Mesendoderm (in vitro differentiated cells): ENCODE results near the gene APMAP.

Experiments
- DNase-seq: peaks from one replicate; pipeline ENCODE4 v3.0.0; 2013
- H2AK5ac ChIP-seq: 2 replicates; pipeline ENCODE4 v1.6.1; 2013; ENCODE audit warnings: low read length, inconsistent platforms
- H2BK120ac ChIP-seq: 2 replicates; pipeline ENCODE4 v1.6.1; 2013; ENCODE audit warnings: low read depth, mild to moderate bottlenecking, low read length, moderate library complexity, mixed read lengths
- H2BK15ac ChIP-seq: replicated peaks from 2 replicates; pipeline ENCODE4 v1.6.1; 2013; ENCODE audit warnings: low read depth, mild to moderate bottlenecking, moderate library complexity
- H2BK5ac ChIP-seq: 2 replicates; pipeline ENCODE4 v1.6.1; 2013; ENCODE audit warnings: low read length, inconsistent platforms
- H3K18ac ChIP-seq: 2 replicates; pipeline ENCODE4 v1.6.1; 2013; ENCODE audit warnings: mild to moderate bottlenecking, low read length, mixed read lengths
- H3K23ac ChIP-seq: one replicate; pipeline ENCODE4 v1.6.1; 2013; ENCODE audit warnings: low read length
- H3K27ac ChIP-seq: 2 replicates; pipeline ENCODE4 v1.5.1; 2013; ENCODE audit warnings: low read depth, mild to moderate bottlenecking, inconsistent platforms, low read length, moderate library complexity
- H3K27me3 ChIP-seq: 2 replicates; pipeline ENCODE4 v1.6.1; 2013; ENCODE audit warnings: low read length, control low read depth, mild to moderate bottlenecking, inconsistent platforms; ENCODE audit not compliant: insufficient read depth, poor library complexity
- H3K36me3 ChIP-seq: 2 replicates; pipeline ENCODE4 v1.6.1; 2013; ENCODE audit warnings: low read length, inconsistent platforms; ENCODE audit not compliant: control insufficient read depth, insufficient read depth
- H3K4ac ChIP-seq: one replicate; pipeline ENCODE4 v1.6.1; 2013; ENCODE audit warnings: low read depth, mild to moderate bottlenecking, low read length, moderate library complexity
- H3K4me1 ChIP-seq: 2 replicates; pipeline ENCODE4 v1.6.1; 2013; ENCODE audit warnings: low read depth, low read length, inconsistent platforms; ENCODE audit not compliant: control insufficient read depth
- H3K4me2 ChIP-seq: 2 replicates; pipeline ENCODE4 v1.6.1; 2013; ENCODE audit warnings: low read length
- H3K4me3 ChIP-seq: 2 replicates; pipeline ENCODE4 v1.5.1; 2013; ENCODE audit warnings: mild to moderate bottlenecking, low read length
- H3K56ac ChIP-seq: one replicate; pipeline ENCODE4 v1.6.1; 2013; ENCODE audit warnings: low read length
- H3K79me1 ChIP-seq: 2 replicates; pipeline ENCODE4 v1.6.1; 2013; ENCODE audit warnings: low read length, inconsistent platforms
- H3K79me2 ChIP-seq: 2 replicates; pipeline ENCODE4 v1.6.1; 2013; ENCODE audit warnings: mild to moderate bottlenecking, low read length; ENCODE audit not compliant: control insufficient read depth, insufficient read depth
- H3K9ac ChIP-seq: 2 replicates; pipeline ENCODE4 v1.6.1; 2013; ENCODE audit warnings: low read length, inconsistent platforms
- H4K5ac ChIP-seq: one replicate; pipeline ENCODE4 v1.6.1; 2013; ENCODE audit warnings: low read length
- H4K8ac ChIP-seq: one replicate; pipeline ENCODE4 v1.6.1; 2013; ENCODE audit warnings: low read depth, mild to moderate bottlenecking, control low read depth, low read length, moderate library complexity
- whole genome bisulfite sequencing: extraction: QIAGEN DNeasy Blood & Tissue Kit; methylation state at CpG from one replicate; pipeline ENCODE4 v1.1.7; 2013; ENCODE audit warnings: low lambda C conversion rate, missing lambda C conversion rate; ENCODE audit not compliant: insufficient coverage; ENCODE audit errors: extremely low coverage; 5-methylcytosine and 5-hydroxymethylcytosine counted together

The APMAP gene

DNA sequence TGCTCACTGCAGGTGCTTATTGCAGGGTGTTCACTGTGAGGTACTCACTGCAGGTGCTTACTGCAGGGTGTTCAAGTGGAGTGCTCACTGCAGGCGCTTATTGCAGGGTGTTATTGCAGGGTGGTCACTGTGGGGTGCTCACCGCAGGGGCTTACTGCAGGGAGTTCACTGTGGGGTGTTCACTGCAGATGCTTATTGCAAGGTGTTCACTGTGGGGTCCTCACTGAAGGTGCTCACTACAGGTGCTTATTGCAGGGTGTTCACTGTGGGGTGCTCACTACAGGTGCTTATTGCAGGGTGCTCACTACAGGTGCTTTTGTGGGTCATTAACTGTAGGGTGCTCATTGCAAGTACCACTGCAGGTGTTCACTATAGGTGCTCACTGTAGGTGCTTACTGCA, 20.2 kb downstream of the APMAP start:
- Histone ChIP-seq H2BK5ac (no peak overlapping the region), H2AK5ac (no peak overlapping the region), H3K79me1 (no peaks in the 10 kb centered on the region), H3K18ac (no peak overlapping the region), H2BK120ac (no peak overlapping the region), H3K4ac (no peak overlapping the region), H3K4me3 (no peak overlapping the region), H4K8ac (no peak overlapping the region), H3K9ac (no peak overlapping the region), H3K56ac (no peak overlapping the region), H3K36me3 (peaks cover 5% of the 10 kb centered on the region), H3K79me2 (no peaks in the 10 kb centered on the region), H2BK15ac (no peak overlapping the region), H3K23ac (no peak overlapping the region), H4K5ac (no peak overlapping the region), H3K4me2 (no peak overlapping the region), H3K4me1 (no peaks in the 10 kb centered on the region), H3K27ac (no peak overlapping the region), H3K27me3 (no peaks in the 10 kb centered on the region)
- WGBS = no CpG with 5 or more reads among the region's 2 CpGs
- DNase-seq = no peak

DNA sequence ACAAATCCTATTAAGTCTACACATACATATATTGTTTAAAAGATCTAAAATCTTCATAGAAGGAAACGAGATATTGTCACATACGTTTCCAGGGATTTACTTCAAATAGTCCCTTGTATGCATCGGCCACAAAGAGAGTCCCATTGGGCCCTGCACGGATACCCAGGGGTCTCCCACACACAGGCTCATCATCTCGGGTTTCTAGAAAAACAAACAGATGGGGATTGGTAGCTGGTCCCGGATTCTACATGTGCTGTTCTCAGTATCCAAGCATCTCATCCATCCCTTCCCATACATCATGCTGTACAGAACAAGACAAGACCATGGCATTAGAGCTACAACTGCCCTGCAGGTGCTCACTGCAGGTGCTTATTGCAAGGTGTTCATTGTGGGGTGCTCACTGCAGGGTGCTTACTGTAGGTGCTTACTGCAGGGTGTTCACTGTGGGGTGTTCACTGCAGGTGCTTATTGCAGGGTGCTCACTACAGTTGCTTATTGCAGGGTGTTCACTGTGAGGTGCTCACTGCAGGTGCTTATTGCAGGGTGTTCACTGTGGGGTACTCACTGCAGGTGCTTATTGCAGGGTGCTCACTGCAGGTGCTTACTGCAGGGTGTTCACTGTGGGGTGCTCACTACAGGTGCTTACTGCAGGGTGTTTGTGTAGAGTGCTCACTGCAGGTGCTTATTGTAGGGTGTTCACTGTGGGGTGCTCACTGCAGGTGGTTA, 21.0 kb downstream of the APMAP start:
- H3K27ac ChIP-seq = no peak overlapping the region
- WGBS = no CpG with 5 or more reads among the region's 6 CpGs
- H3K4me2 ChIP-seq = no peak overlapping the region
- no peaks in the 10 kb centered on the region for H3K79me2 ChIP-seq
- no peaks in the 10 kb centered on the region for H3K79me1 ChIP-seq
- no peak overlapping the region for H3K9ac ChIP-seq
- no peak overlapping the region for H3K18ac ChIP-seq
- peaks cover 5% of the 10 kb centered on the region for H3K36me3 ChIP-seq
- H3K4ac ChIP-seq = no peak overlapping the region
- no peak overlapping the region for H3K23ac ChIP-seq
- DNase-seq = no peak
- no peak overlapping the region for H4K5ac ChIP-seq
- no peak overlapping the region for H2BK5ac ChIP-seq
- H3K27me3 ChIP-seq = no peaks in the 10 kb centered on the region
- H3K56ac ChIP-seq = no peak overlapping the region
- H2BK120ac ChIP-seq = no peak overlapping the region
- H3K4me1 ChIP-seq = no peaks in the 10 kb centered on the region
- no peak overlapping the region for H3K4me3 ChIP-seq
- no peak overlapping the region for H2BK15ac ChIP-seq
- no peak overlapping the region for H4K8ac ChIP-seq
- H2AK5ac ChIP-seq = no peak overlapping the region

DNA sequence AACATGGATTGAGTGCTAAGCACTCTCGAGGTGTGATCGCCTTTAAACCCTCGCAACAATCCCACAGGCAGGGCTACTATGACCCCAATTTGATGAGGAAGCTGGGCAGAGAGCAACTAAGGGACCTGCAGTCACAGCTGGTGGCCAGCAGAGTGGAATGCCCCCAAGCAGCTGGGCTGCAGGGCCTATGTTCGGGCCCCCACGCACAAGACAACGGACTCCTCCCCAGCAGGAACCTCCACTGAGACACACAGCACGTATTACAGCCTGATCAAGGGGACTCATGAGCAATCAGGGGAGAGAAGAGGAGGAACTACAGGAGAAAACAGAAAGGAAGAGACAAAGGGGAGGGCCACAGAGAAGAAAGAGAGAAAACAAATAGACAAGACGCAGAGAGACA, 21.8 kb downstream of the APMAP start:
- Histone ChIP-seq H3K23ac (no peak overlapping the region), H3K9ac (no peak overlapping the region), H2BK120ac (no peak overlapping the region), H3K27me3 (no peaks in the 10 kb centered on the region), H2AK5ac (no peak overlapping the region), H3K4me3 (no peak overlapping the region), H3K18ac (no peak overlapping the region), H2BK15ac (no peak overlapping the region), H3K79me2 (no peaks in the 10 kb centered on the region), H3K27ac (no peak overlapping the region), H3K79me1 (no peaks in the 10 kb centered on the region), H3K56ac (no peak overlapping the region), H4K5ac (no peak overlapping the region), H2BK5ac (no peak overlapping the region), H4K8ac (no peak overlapping the region), H3K4me2 (no peak overlapping the region), H3K36me3 (peaks cover 6% of the 10 kb centered on the region), H3K4ac (no peak overlapping the region), H3K4me1 (no peaks in the 10 kb centered on the region)
- WGBS = no CpG with 5 or more reads among the region's 8 CpGs
- no peak for DNase-seq

DNA sequence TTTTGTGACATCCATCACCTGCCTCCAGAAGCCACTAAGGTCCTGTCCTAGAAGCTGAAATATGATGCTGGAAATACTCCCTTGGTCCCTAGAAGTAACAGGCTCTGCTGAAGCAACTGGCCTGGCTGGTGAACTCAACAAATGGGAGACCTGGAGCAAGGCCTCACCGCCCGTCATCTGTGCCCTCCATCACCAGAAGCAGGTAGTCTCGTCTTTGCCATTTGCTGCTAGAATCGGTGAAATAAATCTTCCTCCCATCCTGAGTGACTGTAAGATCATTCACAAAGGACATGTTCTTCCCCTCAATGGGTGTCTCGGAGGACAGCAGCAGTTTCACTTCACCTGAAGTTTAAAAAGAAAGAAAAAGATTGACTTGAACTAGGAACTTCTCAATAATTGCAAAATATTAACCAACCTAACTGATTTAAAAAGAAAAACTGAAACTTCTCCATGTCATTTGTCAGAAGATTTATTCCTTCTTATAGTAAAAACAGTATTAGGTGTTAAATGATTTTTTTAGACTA, 22.5 kb downstream of the APMAP start:
- H3K18ac ChIP-seq = no peak overlapping the region
- H3K79me1 ChIP-seq = no peaks in the 10 kb centered on the region
- H2BK120ac ChIP-seq = no peak overlapping the region
- no peaks in the 10 kb centered on the region for H3K27me3 ChIP-seq
- H3K4me2 ChIP-seq = no peak overlapping the region
- peaks cover 10% of the 10 kb centered on the region for H3K36me3 ChIP-seq
- no peak overlapping the region for H4K8ac ChIP-seq
- no peak overlapping the region for H4K5ac ChIP-seq
- no peak overlapping the region for H3K56ac ChIP-seq
- H3K23ac ChIP-seq = no peak overlapping the region
- H2AK5ac ChIP-seq = no peak overlapping the region
- no peak for DNase-seq
- WGBS = no CpG with 5 or more reads among the region's 5 CpGs
- H2BK15ac ChIP-seq = no peak overlapping the region
- no peak overlapping the region for H3K4me3 ChIP-seq
- H3K4me1 ChIP-seq = no peaks in the 10 kb centered on the region
- no peak overlapping the region for H3K4ac ChIP-seq
- H3K79me2 ChIP-seq = no peaks in the 10 kb centered on the region
- H3K9ac ChIP-seq = no peak overlapping the region
- H3K27ac ChIP-seq = no peak overlapping the region
- H2BK5ac ChIP-seq = no peak overlapping the region

DNA sequence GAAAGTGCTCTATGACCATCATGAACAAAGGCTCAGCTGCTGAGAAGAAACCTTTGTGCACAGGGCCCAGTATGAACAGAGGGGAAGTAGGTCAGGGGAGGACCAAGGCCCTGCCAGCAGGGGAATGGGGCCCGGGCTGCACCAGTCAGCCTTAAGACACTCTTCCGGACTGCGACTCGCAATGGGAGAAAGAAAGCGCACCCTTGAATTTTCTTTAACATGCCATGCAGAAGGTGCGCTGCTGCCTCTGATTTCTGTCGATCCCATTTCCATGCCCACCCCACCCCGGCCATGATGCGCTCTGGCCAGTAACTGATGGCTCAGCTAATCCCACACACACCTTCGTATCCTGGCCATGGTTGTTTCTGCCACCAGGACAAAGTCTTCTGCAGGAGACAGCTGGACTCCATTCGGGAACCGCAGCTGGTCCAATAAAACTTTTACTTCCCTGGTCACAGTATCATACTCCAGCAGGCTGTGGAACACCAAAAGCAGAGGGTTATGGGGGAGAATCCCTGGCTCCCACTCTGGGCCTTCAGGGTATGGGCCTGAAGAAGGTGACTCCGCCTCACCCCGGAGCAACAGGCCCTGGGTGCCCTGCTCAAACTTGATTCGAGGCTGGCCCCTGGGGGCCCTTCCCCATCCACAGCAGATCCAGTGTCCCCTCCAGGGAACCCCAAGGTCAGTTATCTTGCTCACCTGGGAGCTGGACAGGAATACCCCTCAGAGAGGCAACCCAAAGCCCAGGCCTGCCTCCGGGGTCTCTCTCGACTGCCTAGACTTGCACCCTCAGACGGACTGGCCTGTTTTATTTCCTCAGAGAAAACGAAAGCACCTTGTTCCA, 23.1 kb downstream of the APMAP start:
- no peak overlapping the region for H4K5ac ChIP-seq
- no peak overlapping the region for H3K4me3 ChIP-seq
- H3K23ac ChIP-seq = no peak overlapping the region
- no peaks in the 10 kb centered on the region for H3K79me2 ChIP-seq
- H2BK15ac ChIP-seq = no peak overlapping the region
- no peaks in the 10 kb centered on the region for H3K79me1 ChIP-seq
- H2BK5ac ChIP-seq = no peak overlapping the region
- H3K4ac ChIP-seq = no peak overlapping the region
- DNase-seq = no peak
- no peak overlapping the region for H3K56ac ChIP-seq
- no peak overlapping the region for H2AK5ac ChIP-seq
- no peak overlapping the region for H4K8ac ChIP-seq
- no peaks in the 10 kb centered on the region for H3K27me3 ChIP-seq
- peaks cover 10% of the 10 kb centered on the region for H3K36me3 ChIP-seq
- H3K27ac ChIP-seq = no peak overlapping the region
- H3K18ac ChIP-seq = no peak overlapping the region
- H3K4me2 ChIP-seq = no peak overlapping the region
- no peak overlapping the region for H3K9ac ChIP-seq
- WGBS = no CpG with 5 or more reads among the region's 19 CpGs
- no peak overlapping the region for H2BK120ac ChIP-seq
- H3K4me1 ChIP-seq = no peaks in the 10 kb centered on the region
